HG02970 (cell line): ENCODE data around the gene FCGR3B.
"Not testable (repeated sequence)": the region's sequence is repeated elsewhere in the genome, so short reads cannot be mapped to it uniquely, and the experiment has no call there.

ENCODE experiments used
- ATAC-seq: cut with Tn5 transposase; IDR thresholded peaks from one replicate; pipeline ENCODE4 v1.9.1; 2021; ENCODE audit warnings: mild to moderate bottlenecking, moderate library complexity, moderate number of reproducible peaks; ENCODE audit not compliant: unreplicated experiment, low FRiP score

Gene FCGR3B

GRCh38 chr1:161606541-161607336, 24.2 kb downstream of the FCGR3B start:
- not testable (repeated sequence) for ATAC-seq

GRCh38 chr1:161605762-161606540, 25.0 kb downstream of the FCGR3B start:
- not testable (repeated sequence) for ATAC-seq

GRCh38 chr1:161605024-161605423, 26.0 kb downstream of the FCGR3B start:
- ATAC-seq: not testable (repeated sequence)

- not testable (repeated sequence) for ATAC-seq
Observed at GRCh38 chr1:161597077-161597476, 33.9 kb downstream of the FCGR3B start.

GRCh38 chr1:161595583-161595982, 35.4 kb downstream of the FCGR3B start:
- ATAC-seq: not testable (repeated sequence)

- not testable (repeated sequence) for ATAC-seq
Observed at GRCh38 chr1:161595173-161595572, 35.8 kb downstream of the FCGR3B start.

GRCh38 chr1:161594269-161594984, 36.5 kb downstream of the FCGR3B start:
- not testable (repeated sequence) for ATAC-seq

- ATAC-seq: not testable (repeated sequence)
Observed at GRCh38 chr1:161593092-161593755, 37.8 kb downstream of the FCGR3B start.

GRCh38 chr1:161592586-161592985, 38.4 kb downstream of the FCGR3B start:
- not testable (repeated sequence) for ATAC-seq

GRCh38 chr1:161589920-161590319, 41.1 kb downstream of the FCGR3B start:
- ATAC-seq: not testable (repeated sequence)

GRCh38 chr1:161589365-161589764, 41.6 kb downstream of the FCGR3B start:
- not testable (repeated sequence) for ATAC-seq

GRCh38 chr1:161588596-161588995, 42.4 kb downstream of the FCGR3B start:
- not testable (repeated sequence) for ATAC-seq

- not testable (repeated sequence) for ATAC-seq
Observed at GRCh38 chr1:161582882-161583281, 48.1 kb downstream of the FCGR3B start.

- ATAC-seq: peak; percentile 49
Observed at GRCh38 chr1:161580879-161581537, 50.0 kb downstream of the FCGR3B start.

- ATAC-seq: not testable (repeated sequence)
Observed at GRCh38 chr1:161579856-161580507, 51.0 kb downstream of the FCGR3B start.

- not testable (repeated sequence) for ATAC-seq
Observed at GRCh38 chr1:161576676-161577075, 54.3 kb downstream of the FCGR3B start.
